A673 (cell line): ENCODE measurements around the gene MSI2. TPM values are rescaled to one million over a fixed set of nuclear protein-coding genes. Genes with fewer than 3 reads are reported as not detected.

Experiments used
- BruUV-seq: library from RNA; stranded (reverse); fragments of 400-500 nt; replicated peaks from 2 replicates; lab custom pipeline; 2021; lab: Mats Ljungman, UMichigan
- CTCF ChIA-PET: fragments of 300-600 bp; sonication (Branson Sonifier 250); formaldehyde crosslinking; loops from one replicate; lab custom pipeline; 2022; ENCODE audit warnings: antibody characterized with exemption; lab: Charles Lee
- POLR2A ChIA-PET: fragments of 300-600 bp; sonication (Branson Sonifier 250); formaldehyde crosslinking; loops from one replicate; lab custom pipeline; 2022; ENCODE audit warnings: antibody characterized with exemption; ENCODE audit not compliant: low non-redundant PET; lab: Charles Lee
- DNase-seq: peaks from one replicate; pipeline ENCODE4 v3.0.0-alpha.2; 2015; ENCODE audit warnings: low spot score
- H3K27ac ChIP-seq: fragments of 200-600 bp; sonication (generic); 2 replicates; pipeline ENCODE4 v1.5.1; 2016; ENCODE audit warnings: mixed run types, low read depth, mild to moderate bottlenecking, mixed read lengths, antibody characterized with exemption, low read length; ENCODE audit not compliant: poor library complexity, severe bottlenecking
- H3K27me3 ChIP-seq: fragments of 200-600 bp; sonication (generic); replicated peaks from 2 replicates; pipeline ENCODE4 v1.6.1; 2017; ENCODE audit warnings: mixed run types, low read depth, mild to moderate bottlenecking, mixed read lengths, antibody characterized with exemption, low read length; ENCODE audit not compliant: insufficient read depth, poor library complexity
- H3K36me3 ChIP-seq: fragments of 200-600 bp; sonication (generic); 2 replicates; pipeline ENCODE4 v1.6.1; 2016; ENCODE audit warnings: mixed run types, mild to moderate bottlenecking, mixed read lengths, antibody characterized with exemption, low read length; ENCODE audit not compliant: insufficient read depth, poor library complexity, severe bottlenecking
- H3K4me1 ChIP-seq: fragments of 200-600 bp; sonication (generic); 2 replicates; pipeline ENCODE4 v1.6.1; 2017; ENCODE audit warnings: mixed run types, mild to moderate bottlenecking, mixed read lengths, antibody characterized with exemption, low read length; ENCODE audit not compliant: insufficient read depth, poor library complexity, severe bottlenecking
- H3K4me3 ChIP-seq: fragments of 200-600 bp; sonication (generic); 2 replicates; pipeline ENCODE4 v1.5.1; 2016; ENCODE audit warnings: low read depth, mixed run types, mild to moderate bottlenecking, mixed read lengths, low read length; ENCODE audit not compliant: poor library complexity, severe bottlenecking
- H3K9me3 ChIP-seq: fragments of 200-600 bp; sonication (generic); 2 replicates; pipeline ENCODE4 v1.6.1; 2016; ENCODE audit warnings: mixed run types, low read depth, mild to moderate bottlenecking, mixed read lengths, antibody characterized with exemption, low read length; ENCODE audit not compliant: poor library complexity, severe bottlenecking
- CTCF ChIP-seq: fragments of 300-800, 200-600 bp; sonication (generic); conservative IDR thresholded peaks from 2 replicates; pipeline ENCODE4 v1.5.1; 2017; ENCODE audit warnings: low read depth, mild to moderate bottlenecking, antibody characterized with exemption, low read length, moderate library complexity, mixed read lengths
- EZH2 ChIP-seq: fragments of 200-600 bp; sonication (generic); IDR thresholded peaks from 2 replicates; pipeline ENCODE4 v1.6.1; 2017; ENCODE audit warnings: borderline replicate concordance, low read depth, mild to moderate bottlenecking, mixed read lengths, antibody characterized with exemption, low read length; ENCODE audit not compliant: poor library complexity, severe bottlenecking
- intact Hi-C: fragments of 100-400 bp; cut with micrococcal nuclease; formaldehyde crosslinking; loops from one replicate; pipeline ENCODE4 v1.10.0; 2022; ENCODE audit not compliant: unreplicated experiment
- total RNA-seq: library from RNA; stranded (reverse); gene quantifications from 2 replicates; pipeline ENCODE4 v1.2.3, GENCODE V29; 2021

Gene MSI2
- total RNA-seq, 1 experiment from 2014 or later: 108 TPM

GRCh38 chr17:57344261-57344660, 87.9 kb downstream of the MSI2 start:
- no peaks in the 10 kb centered on the region for H3K36me3 ChIP-seq
- TF ChIP-seq EZH2 (no peak), CTCF (no peak)
- DNase-seq: no peak
- no peaks in the 10 kb centered on the region for H3K9me3 ChIP-seq
- H3K4me1 ChIP-seq: peaks cover 5% of the 10 kb centered on the region
- CTCF ChIA-PET: no interaction called here
- POLR2A ChIA-PET: no interaction called here
- H3K4me3 ChIP-seq: no peak overlapping the region
- intact Hi-C loops: no loop called here
- no peaks in the 10 kb centered on the region for H3K27me3 ChIP-seq
- H3K27ac ChIP-seq: no peak overlapping the region
- no TSS peak for BruUV-seq

- TF ChIP-seq EZH2 (no peak), CTCF (no peak; the same call in 1 of the 2 replicates)
Observed at GRCh38 chr17:57349541-57350247, 93.4 kb downstream of the MSI2 start.

GRCh38 chr17:57350266-57350665, 93.9 kb downstream of the MSI2 start:
- Histone ChIP-seq H3K27me3 (no peaks in the 10 kb centered on the region), H3K9me3 (no peaks in the 10 kb centered on the region), H3K27ac (no peak overlapping the region), H3K36me3 (no peaks in the 10 kb centered on the region), H3K4me1 (no peaks in the 10 kb centered on the region), H3K4me3 (no peak overlapping the region)
- POLR2A ChIA-PET: no interaction called here
- TF ChIP-seq CTCF (no peak), EZH2 (no peak)
- CTCF ChIA-PET: no interaction called here
- intact Hi-C loops: no loop called here
- DNase-seq: no peak
- no TSS peak for BruUV-seq

More at GRCh38 chr17:57349541-57350247, 93.4 kb downstream of the MSI2 start:
- Histone ChIP-seq H3K4me1 (no peaks in the 10 kb centered on the region), H3K27me3 (no peaks in the 10 kb centered on the region), H3K4me3 (no peak overlapping the region), H3K36me3 (no peaks in the 10 kb centered on the region), H3K27ac (no peak overlapping the region), H3K9me3 (no peaks in the 10 kb centered on the region)
- peak; percentile 14 for DNase-seq
- ChIA-PET POLR2A (no interaction called here), CTCF (no interaction called here)
- intact Hi-C loops: no loop called here
- no TSS peak for BruUV-seq
